ENCODE results near the gene TLCD1.
"Not testable (repeated sequence)": the region's sequence is repeated elsewhere in the genome, so short reads cannot be mapped to it uniquely, and the experiment has no call there.

TLCD1 gene

DNA sequence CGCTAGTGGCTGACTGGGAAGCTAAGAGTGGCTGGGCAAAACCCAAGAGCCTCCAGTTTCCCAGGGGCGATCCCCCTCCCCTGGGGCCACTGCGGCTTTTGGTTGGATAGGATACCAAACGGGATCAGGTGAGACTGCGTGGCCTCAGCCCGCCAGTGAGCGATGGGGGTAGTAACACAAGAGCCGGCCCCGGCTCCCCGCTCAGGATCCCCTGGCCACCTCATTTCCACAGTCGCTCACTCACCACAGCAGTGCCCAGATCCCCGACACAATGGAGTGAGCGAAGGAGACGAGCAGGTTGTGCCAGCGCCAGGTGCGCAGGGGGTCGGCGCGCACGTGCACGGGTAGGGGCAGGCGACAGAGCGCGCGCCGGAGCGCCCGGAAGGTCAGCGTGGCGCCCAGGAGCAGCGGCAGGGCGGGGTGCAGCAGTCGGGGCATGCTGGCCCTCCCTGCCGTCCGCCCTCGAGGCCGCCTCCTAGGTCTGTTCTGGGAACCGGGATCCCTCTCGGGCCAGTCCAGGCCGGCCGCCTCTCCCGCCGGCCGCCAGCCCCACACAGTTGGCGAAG is 290 bp downstream of the TLCD1 start:
- no peaks in the 10 kb centered on the region for H3K36me3 ChIP-seq (ENCODE audit: control insufficient read depth, insufficient read depth, low read length)
- peaks cover 28% of the 10 kb centered on the region for H3K4me1 ChIP-seq
- no peaks in the 10 kb centered on the region for H3K9me3 ChIP-seq (ENCODE audit: control insufficient read depth, low read length)
- peaks cover 2% of the 10 kb centered on the region for H3K79me2 ChIP-seq
- peak overlapping the region; percentile 99 for H2AFZ ChIP-seq
- peak overlapping the region; percentile 100 for H3K4me2 ChIP-seq (ENCODE audit: low read length)
- no peak overlapping the region for H3K9ac ChIP-seq
- no peaks in the 10 kb centered on the region for H3K27me3 ChIP-seq (ENCODE audit: control insufficient read depth, insufficient read depth, low read length)
- H3K4me3 ChIP-seq (ENCODE audit: low read depth, low read length): peak overlapping the region; percentile 37
- TF ChIP-seq, protein P1, sequence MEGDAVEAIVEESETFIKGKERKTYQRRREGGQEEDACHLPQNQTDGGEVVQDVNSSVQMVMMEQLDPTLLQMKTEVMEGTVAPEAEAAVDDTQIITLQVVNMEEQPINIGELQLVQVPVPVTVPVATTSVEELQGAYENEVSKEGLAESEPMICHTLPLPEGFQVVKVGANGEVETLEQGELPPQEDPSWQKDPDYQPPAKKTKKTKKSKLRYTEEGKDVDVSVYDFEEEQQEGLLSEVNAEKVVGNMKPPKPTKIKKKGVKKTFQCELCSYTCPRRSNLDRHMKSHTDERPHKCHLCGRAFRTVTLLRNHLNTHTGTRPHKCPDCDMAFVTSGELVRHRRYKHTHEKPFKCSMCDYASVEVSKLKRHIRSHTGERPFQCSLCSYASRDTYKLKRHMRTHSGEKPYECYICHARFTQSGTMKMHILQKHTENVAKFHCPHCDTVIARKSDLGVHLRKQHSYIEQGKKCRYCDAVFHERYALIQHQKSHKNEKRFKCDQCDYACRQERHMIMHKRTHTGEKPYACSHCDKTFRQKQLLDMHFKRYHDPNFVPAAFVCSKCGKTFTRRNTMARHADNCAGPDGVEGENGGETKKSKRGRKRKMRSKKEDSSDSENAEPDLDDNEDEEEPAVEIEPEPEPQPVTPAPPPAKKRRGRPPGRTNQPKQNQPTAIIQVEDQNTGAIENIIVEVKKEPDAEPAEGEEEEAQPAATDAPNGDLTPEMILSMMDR (IDR thresholded peaks at IDR 0.05): no peak
- H3K27ac ChIP-seq: peak overlapping the region; percentile 36

GRCh38 chr17:28725166-28725659 is 820 bp downstream of the TLCD1 start:
- peak overlapping the region; percentile 36 for H3K27ac ChIP-seq
- peaks cover 28% of the 10 kb centered on the region for H3K4me1 ChIP-seq
- no peaks in the 10 kb centered on the region for H3K36me3 ChIP-seq (ENCODE audit: control insufficient read depth, insufficient read depth, low read length)
- TF ChIP-seq, protein P1 (IDR thresholded peaks at IDR 0.05): no peak
- H2AFZ ChIP-seq: peak overlapping the region; percentile 99
- H3K9me3 ChIP-seq (ENCODE audit: control insufficient read depth, low read length): no peaks in the 10 kb centered on the region
- H3K9ac ChIP-seq: no peak overlapping the region
- no peaks in the 10 kb centered on the region for H3K27me3 ChIP-seq (ENCODE audit: control insufficient read depth, insufficient read depth, low read length)
- peak overlapping the region; percentile 37 for H3K4me3 ChIP-seq (ENCODE audit: low read depth, low read length)
- peak overlapping the region; percentile 100 for H3K4me2 ChIP-seq (ENCODE audit: low read length)
- H3K79me2 ChIP-seq: peaks cover 5% of the 10 kb centered on the region

DNA sequence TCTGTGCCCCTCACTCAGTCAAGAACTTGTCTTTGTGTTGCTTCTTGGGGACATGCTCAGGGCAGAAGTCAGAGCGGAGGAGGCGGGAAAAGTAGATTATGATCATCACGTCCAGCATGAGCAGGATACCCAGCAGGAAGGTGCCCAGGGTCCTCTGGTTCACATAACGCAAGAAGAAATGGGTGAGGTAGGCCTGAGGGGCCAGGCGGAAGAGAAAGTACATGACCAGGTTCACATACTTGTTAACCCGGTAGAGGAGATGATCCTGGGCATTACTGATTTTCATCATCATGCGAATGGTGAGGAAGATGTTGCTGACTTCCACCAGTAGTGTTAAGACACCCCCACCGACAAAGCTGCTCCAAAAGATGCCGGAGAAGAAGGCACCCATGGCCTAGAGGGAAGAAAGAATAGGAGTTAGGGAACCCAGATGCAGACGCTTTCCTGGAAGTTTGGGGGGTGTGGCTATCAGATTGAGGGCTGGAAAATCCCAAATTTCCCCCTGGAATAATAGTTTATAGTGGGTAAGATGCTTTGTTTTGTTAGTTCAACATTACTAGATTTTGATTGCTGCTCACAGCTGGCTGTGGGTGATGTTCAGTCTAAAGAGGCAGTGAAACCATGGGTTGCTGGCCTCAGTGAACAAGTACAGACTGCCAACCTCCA is 1.4 kb downstream of the TLCD1 start:
- TF ChIP-seq, protein P1 (IDR thresholded peaks at IDR 0.05): no peak
- Histone ChIP-seq H3K36me3 (ENCODE audit: control insufficient read depth, insufficient read depth, low read length) (no peaks in the 10 kb centered on the region), H3K9ac (no peak overlapping the region), H3K27me3 (ENCODE audit: control insufficient read depth, insufficient read depth, low read length) (no peaks in the 10 kb centered on the region), H3K4me3 (ENCODE audit: low read depth, low read length) (no peak overlapping the region), H3K9me3 (ENCODE audit: control insufficient read depth, low read length) (no peaks in the 10 kb centered on the region), H3K27ac (no peak overlapping the region), H3K4me1 (peaks cover 28% of the 10 kb centered on the region), H3K79me2 (peaks cover 8% of the 10 kb centered on the region), H3K4me2 (ENCODE audit: low read length) (no peak overlapping the region), H2AFZ (no peak overlapping the region)

GRCh38 chr17:28723836-28724499 is 2.1 kb downstream of the TLCD1 start:
- not testable (repeated sequence) for H3K4me3 ChIP-seq (ENCODE audit: low read depth, low read length); H3K9ac ChIP-seq; H3K36me3 ChIP-seq (ENCODE audit: control insufficient read depth, insufficient read depth, low read length); H3K4me2 ChIP-seq (ENCODE audit: low read length); H3K27ac ChIP-seq; H3K79me2 ChIP-seq; H2AFZ ChIP-seq; H3K9me3 ChIP-seq (ENCODE audit: control insufficient read depth, low read length); H3K27me3 ChIP-seq (ENCODE audit: control insufficient read depth, insufficient read depth, low read length)
- H3K4me1 ChIP-seq: peaks cover 32% of the 10 kb centered on the region

DNA sequence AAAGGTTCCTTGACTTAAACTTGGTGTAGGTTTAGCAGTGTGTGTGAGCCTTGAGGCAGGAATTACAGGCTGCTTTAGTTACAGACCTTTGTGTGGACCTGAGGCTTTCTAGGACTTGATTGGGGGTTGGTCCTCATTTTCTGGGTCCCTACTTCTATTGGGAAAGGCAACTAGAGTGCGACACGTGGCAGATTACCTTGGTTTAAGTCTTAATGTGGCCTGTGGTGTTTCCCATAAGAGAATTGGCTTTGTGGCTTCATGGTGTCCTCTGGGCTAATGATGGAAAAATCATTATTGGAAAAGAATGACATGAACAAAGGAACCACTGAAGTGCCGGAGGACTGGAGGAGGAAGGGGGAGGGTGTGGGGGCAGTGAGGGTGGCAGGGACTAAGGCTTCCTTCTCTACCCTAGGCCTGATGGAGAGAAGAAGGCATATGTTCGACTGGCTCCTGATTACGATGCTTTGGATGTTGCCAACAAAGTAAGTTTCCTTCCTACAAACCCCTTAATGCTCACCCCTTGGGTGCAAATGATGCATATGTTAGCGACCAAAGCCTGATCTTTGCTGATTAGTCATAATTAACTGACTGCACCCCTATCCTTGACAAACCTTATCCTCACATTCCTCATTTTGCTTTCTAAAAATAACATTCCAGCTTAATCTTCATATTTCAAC is 2.7 kb downstream of the TLCD1 start:
- peaks cover 8% of the 10 kb centered on the region for H3K79me2 ChIP-seq
- no peak overlapping the region for H3K27ac ChIP-seq
- no peaks in the 10 kb centered on the region for H3K9me3 ChIP-seq (ENCODE audit: control insufficient read depth, low read length)
- no peak overlapping the region for H2AFZ ChIP-seq
- no peaks in the 10 kb centered on the region for H3K27me3 ChIP-seq (ENCODE audit: control insufficient read depth, insufficient read depth, low read length)
- H3K4me3 ChIP-seq (ENCODE audit: low read depth, low read length): no peak overlapping the region
- H3K4me2 ChIP-seq (ENCODE audit: low read length): no peak overlapping the region
- no peak overlapping the region for H3K9ac ChIP-seq
- H3K36me3 ChIP-seq (ENCODE audit: control insufficient read depth, insufficient read depth, low read length): no peaks in the 10 kb centered on the region
- peaks cover 36% of the 10 kb centered on the region for H3K4me1 ChIP-seq
- TF ChIP-seq, protein P1 (IDR thresholded peaks at IDR 0.05): no peak

Data from parathyroid adenoma (tissue), 2 donors.